GM12878 (cell line): ENCODE data around the gene PLAC1. TPM values are rescaled to one million over a fixed set of nuclear protein-coding genes. Genes with fewer than 3 reads are reported as not detected.

Source experiments
- ATAC-seq: fragments of 200-7000 bp; cut with Tn5 transposase; 3 replicates; pipeline ENCODE4 v1.9.1; 2020; ENCODE audit warnings: mild to moderate bottlenecking, moderate library complexity
- BruUV-seq: library from RNA; stranded (reverse); fragments of 400-500 nt; replicated peaks from 2 replicates; lab custom pipeline; 2021; lab: Mats Ljungman, UMichigan
- CTCF ChIA-PET: fragments of 300-600 bp; sonication (Branson Sonifier 250); formaldehyde crosslinking; extraction: SDS; loops from one replicate; lab custom pipeline; 2021; ENCODE audit warnings: inconsistent platforms; lab: Yijun Ruan, JAX
- POLR2A ChIA-PET: fragments of 350-600 bp; formaldehyde crosslinking; extraction: SDS; loops from one replicate; lab custom pipeline; 2021; ENCODE audit warnings: inconsistent platforms; lab: Charles Lee
- RAD21 ChIA-PET: fragments of 300-600 bp; sonication (Branson Sonifier 250); formaldehyde crosslinking; loops from one replicate; lab custom pipeline; 2023; ENCODE audit warnings: antibody characterized with exemption; ENCODE audit not compliant: unreplicated experiment; lab: Charles Lee
- SMC1A ChIA-PET: fragments of 300-600 bp; sonication (Branson Sonifier 250); formaldehyde crosslinking; loops from one replicate; lab custom pipeline; 2023; ENCODE audit not compliant: unreplicated experiment, uncharacterized antibody; lab: Charles Lee
- DNase-seq: peaks from one replicate; pipeline ENCODE4 v3.0.0-alpha.2; 2011; ENCODE audit warnings: low read depth, low spot score
- FAIRE-seq: peaks from 3 replicates; lab custom pipeline; 2011; peaks lifted over from hg19 to GRCh38; lab: Jason Lieb, UNC
- H2AFZ ChIP-seq: 2 replicates; pipeline ENCODE4 v1.6.0; 2011; ENCODE audit warnings: low read depth, low read length, control low read depth; ENCODE audit not compliant: control insufficient read depth
- H3K27ac ChIP-seq: 2 replicates; pipeline ENCODE4 v1.5.1; 2011; ENCODE audit warnings: control low read depth; ENCODE audit not compliant: control insufficient read depth, insufficient read depth
- H3K27me3 ChIP-seq, 2 experiments: replicated peaks in 1 of 2; 2 replicates each; pipeline versions ENCODE4 v1.6.0 to v1.6.1; 2011; ENCODE audit warnings: low read length in 1 of 2; ENCODE audit not compliant: control insufficient read depth in 2 of 2, insufficient read depth in 2 of 2
- H3K36me3 ChIP-seq, 2 experiments: 2 replicates each; pipeline ENCODE4 v1.5.1; 2011; ENCODE audit warnings: low read length in 1 of 2; ENCODE audit not compliant: control insufficient read depth in 2 of 2, insufficient read depth in 2 of 2
- H3K4me1 ChIP-seq: 2 replicates; pipeline ENCODE4 v1.6.1; 2011; ENCODE audit warnings: mild to moderate bottlenecking, low read length, moderate library complexity, mixed read lengths; ENCODE audit not compliant: control insufficient read depth, insufficient read depth
- H3K4me2 ChIP-seq: 2 replicates; pipeline ENCODE4 v1.6.0; 2011; ENCODE audit warnings: control low read depth; ENCODE audit not compliant: control insufficient read depth, insufficient read depth
- H3K4me3 ChIP-seq: fragments of 200-600 bp; sonication (generic); 2 replicates; pipeline ENCODE4 v1.5.1; 2016
- H3K79me2 ChIP-seq: 2 replicates; pipeline ENCODE4 v1.6.0; 2011; ENCODE audit warnings: low read length; ENCODE audit not compliant: control insufficient read depth, insufficient read depth
- H3K9ac ChIP-seq: 2 replicates; pipeline ENCODE4 v1.8.0; 2011; ENCODE audit warnings: low read length, control low read depth, mixed read lengths; ENCODE audit not compliant: control insufficient read depth, insufficient read depth
- H3K9me3 ChIP-seq: replicated peaks from 3 replicates; pipeline ENCODE4 v1.5.1; 2011; ENCODE audit warnings: mild to moderate bottlenecking, low read length; ENCODE audit not compliant: control insufficient read depth, insufficient read depth
- H4K20me1 ChIP-seq: 2 replicates; pipeline ENCODE4 v1.6.0; 2011; ENCODE audit not compliant: control insufficient read depth, insufficient read depth
- BACH1 ChIP-seq: fragments of 450-650 bp; IDR thresholded peaks from 2 replicates; pipeline ENCODE4 v1.6.1; 2017; ENCODE audit warnings: mild to moderate bottlenecking, borderline replicate concordance
- BRCA1 ChIP-seq: IDR thresholded peaks from 2 replicates; pipeline ENCODE4 v1.6.1; 2011; ENCODE audit warnings: low read depth, low read length, improper control_type of control experiment
- CREB1 ChIP-seq: IDR thresholded peaks from 2 replicates; pipeline ENCODE4 v1.6.1; 2012; ENCODE audit warnings: low read depth, mild to moderate bottlenecking, inconsistent platforms
- CUX1 ChIP-seq: IDR thresholded peaks from 2 replicates; pipeline ENCODE4 v1.6.1; 2012; ENCODE audit warnings: improper control_type of control experiment, low read depth, low read length; ENCODE audit not compliant: insufficient replicate concordance
- ELK1 ChIP-seq: IDR thresholded peaks from 2 replicates; pipeline ENCODE4 v1.6.1; 2012; ENCODE audit warnings: low read depth, low read length, improper control_type of control experiment
- ETV6 ChIP-seq, 2 experiments: fragments of 450-650 bp in 1 of 2; IDR thresholded peaks in 1 of 2; conservative IDR thresholded peaks in 1 of 2; 2 replicates each; pipeline ENCODE4 v1.6.1; 2014; ENCODE audit warnings: antibody characterized with exemption in 1 of 2, borderline replicate concordance in 1 of 2, low read depth in 1 of 2, mild to moderate bottlenecking in 1 of 2, moderate library complexity in 1 of 2
- IRF3 ChIP-seq: fragments of 450-650 bp; IDR thresholded peaks from 2 replicates; pipeline ENCODE4 v1.6.1; 2014; ENCODE audit warnings: mild to moderate bottlenecking
- MAX ChIP-seq: IDR thresholded peaks from 2 replicates; pipeline ENCODE4 v1.6.1; 2012; ENCODE audit warnings: low read depth, low read length, improper control_type of control experiment
- RB1 ChIP-seq: fragments of 450-650 bp; formaldehyde crosslinking; IDR thresholded peaks from 2 replicates; pipeline ENCODE4 v1.6.1; 2017; ENCODE audit warnings: mild to moderate bottlenecking, borderline replicate concordance
- SMAD1 ChIP-seq: fragments of 450-650 bp; IDR thresholded peaks from 2 replicates; pipeline ENCODE4 v1.6.1; 2018; ENCODE audit warnings: mild to moderate bottlenecking, low read depth; ENCODE audit not compliant: partially characterized antibody
- TBL1XR1 ChIP-seq: IDR thresholded peaks from 2 replicates; pipeline ENCODE4 v1.6.1; 2012; ENCODE audit warnings: low read depth, low read length, improper control_type of control experiment
- ZBED1 ChIP-seq: IDR thresholded peaks from 2 replicates; pipeline ENCODE4 v1.6.1; 2016; ENCODE audit warnings: borderline replicate concordance
- ZNF24 ChIP-seq: fragments of 450-650 bp; IDR thresholded peaks from 2 replicates; pipeline ENCODE4 v1.6.1; 2017; ENCODE audit warnings: antibody characterized with exemption, mild to moderate bottlenecking
- ZNF274 ChIP-seq: IDR thresholded peaks from one replicate; pipeline ENCODE4 v1.8.0; 2011; ENCODE audit not compliant: insufficient read length, insufficient read depth
- WGBS: methylation state at CpG from one replicate; pipeline ENCODE4 v1.1.6; 2016; ENCODE audit warnings: low lambda C conversion rate; ENCODE audit not compliant: insufficient replicate concordance, insufficient coverage; ENCODE audit errors: missing lambda C conversion rate; 5-methylcytosine and 5-hydroxymethylcytosine counted together
- in situ Hi-C: fragments of 300-500 bp; cut with MboI; formaldehyde crosslinking; loops from 9 replicates; pipeline ENCODE4 v1.14.3; 2018; ENCODE audit warnings: mixed read lengths
- intact Hi-C: fragments of 100-400 bp; cut with micrococcal nuclease; formaldehyde crosslinking; loops from one replicate; pipeline ENCODE4 v1.14.2; 2022; ENCODE audit not compliant: unreplicated experiment
- polyA plus RNA-seq, 11 experiments: library from polyadenylated mRNA; depleted of rRNA in 4 of 11; unstranded in 6 of 11; stranded (reverse) in 5 of 11; fragments of >200 nt; fragmentation: Nextera tagmentation in 4 of 11; fragmentation: Illumina TruSeq in 1 of 11; extraction: Ambion mirVana in 4 of 11; extraction: Trizol in 1 of 11; gene quantifications; 1 replicate in 1 of 11; 2 replicates in 10 of 11; pipeline versions ENCODE4 v1.2.1 to v1.2.3, GENCODE V29; 2011 to 2016; ENCODE audit warnings: inconsistent platforms in 2 of 11, missing spikeins in 2 of 11, low read depth in 1 of 11
- total RNA-seq, 4 experiments: library from RNA; depleted of rRNA in 3 of 4; stranded (reverse); fragments of >200 nt in 3 of 4; fragmentation: Illumina TruSeq in 1 of 4; extraction: Trizol in 1 of 4; gene quantifications; 2 replicates each; pipeline versions ENCODE4 v1.2.1 to v1.2.3, GENCODE V29; 2013 to 2021

Gene PLAC1
- total and polyA plus RNA-seq, 10 of the 15 experiments (the other 5 are each of a cell fraction or from before 2014, with no cell fraction given), result 0.05 to 0.42 (median 0.17) TPM; not detected in 5

- Histone ChIP-seq H3K4me1 (no peaks in the 10 kb centered on the region), H3K27ac (no peak overlapping the region), H3K4me2 (no peak overlapping the region), H3K4me3 (no peak overlapping the region), H3K79me2 (no peaks in the 10 kb centered on the region), H3K9me3 (no peaks in the 10 kb centered on the region), H3K27me3 (no peaks in the 10 kb centered on the region), H2AFZ (no peak overlapping the region), H3K9ac (no peak overlapping the region), H3K36me3 (no peaks in the 10 kb centered on the region), H4K20me1 (no peaks in the 10 kb centered on the region)
- CTCF ChIA-PET, result interaction anchor here (0.9 kb wide), 1 partner anchor 123 kb away, joined by 4 read pairs; no protein-coding TSS in a partner anchor
- TF ChIP-seq TBL1XR1 (no peak), RB1 (no peak), BRCA1 (no peak), CREB1 (no peak), ZNF24 (no peak), ELK1 (no peak), ZBED1 (no peak), SMAD1 (no peak), BACH1 (no peak), ETV6 (conservative IDR thresholded peaks at IDR 0.05 in 1 of 2, IDR thresholded peaks at IDR 0.05 in 1 of 2; ENCODE audit: borderline replicate concordance in 1 of 2, low read depth in 1 of 2) (no peak), ZNF274 (no peak), IRF3 (no peak), MAX (no peak), CUX1 (no peak)
- SMC1A ChIA-PET, result interaction anchor here (1.3 kb wide), 1 partner anchor 66 kb away, joined by 3 read pairs; no protein-coding TSS in a partner anchor
- DNase-seq (no peak), ATAC-seq (no peak), FAIRE-seq (no peak)
- intact Hi-C loops (no loop called here), in situ Hi-C loops (no loop called here)
- RAD21 ChIA-PET, result no interaction called here
- no TSS peak for BruUV-seq
- POLR2A ChIA-PET, result interaction anchor here (0.5 to 0.6 kb wide), 2 partner anchors 17 to 85 kb away, joined by 3 to 4 read pairs; no protein-coding TSS in a partner anchor
- 100% methylated on average over 1 of the region's 1 CpG for WGBS
These were observed 1.5 kb upstream of the PLAC1 start for GRCh38 chrX:134659761-134660160.
